ENCODE results near the gene DLGAP1. TPM values are rescaled to one million over a fixed set of nuclear protein-coding genes. Genes with fewer than 3 reads are reported as not detected.
A peak's percentile ranks its signal among the peaks of the same experiment; 100 is the strongest.

The DLGAP1 gene
- total and polyA plus RNA-seq, 2 experiments from 2014 or later = 17.0 to 48.5 TPM

GRCh38 chr18:4203568-4204437, 251.3 kb downstream of the DLGAP1 start:
- no peak for TF ChIP-seq ETS1 (IDR thresholded peaks at IDR 0.05)
- no peak for TF ChIP-seq ZNF114 (CRISPR knock-in tag; IDR thresholded peaks at IDR 0.05)
- no peak for TF ChIP-seq CREB1 (CRISPR knock-in tag; IDR thresholded peaks at IDR 0.05; ENCODE audit: low read depth)
- TF ChIP-seq NANOG (IDR thresholded peaks at IDR 0.05; ENCODE audit: borderline replicate concordance) = no peak
- TF ChIP-seq CTCF (conservative IDR thresholded peaks at IDR 0.05; ENCODE audit: low read depth in 2 of 2) = no peak
- Mint-ChIP-seq H3K4me3 (no peak overlapping the region), H3K36me3 (ENCODE audit: low read depth) (no peaks in the 10 kb centered on the region), H3K9me3 (no peaks in the 10 kb centered on the region), H3K4me1 (peaks cover 26% of the 10 kb centered on the region), H3K27me3 (ENCODE audit: insufficient read depth, low read depth, poor library complexity) (peaks cover 2% of the 10 kb centered on the region), H3K27ac (peak overlapping the region; percentile 51; the same call in 1 of the 2 replicates)
- Histone ChIP-seq H3K36me3 (ENCODE audit: insufficient read depth) (no peaks in the 10 kb centered on the region), H3K79me2 (replicated peaks; ENCODE audit: insufficient read depth) (0 out of 2 replicates have a peak, but pooled peaks cover 3% of the 10 kb centered on the region), H3K4me1 (ENCODE audit: insufficient read depth) (peaks cover 16% of the 10 kb centered on the region), H3F3A (replicated peaks; ENCODE audit: low read depth) (no peaks in the 10 kb centered on the region), H4K20me1 (replicated peaks; ENCODE audit: insufficient read depth) (no peaks in the 10 kb centered on the region), H3K4me3 (no peak overlapping the region), H3K27me3 (ENCODE audit: insufficient read depth) (no peaks in the 10 kb centered on the region), H3K9me2 (ENCODE audit: insufficient read depth) (0 out of 2 replicates have a peak, but pooled peaks cover 4% of the 10 kb centered on the region), H3K27ac (ENCODE audit: low read depth) (no peak overlapping the region), H2AFZ (no peak overlapping the region), H3K4me2 (no peak overlapping the region)
- DNase-seq (ENCODE audit: low spot score) = no peak
- ATAC-seq = no peak

- Histone ChIP-seq H3K27ac (ENCODE audit: low read depth) (no peak overlapping the region), H3K27me3 (ENCODE audit: insufficient read depth) (no peaks in the 10 kb centered on the region), H3K79me2 (replicated peaks; ENCODE audit: insufficient read depth) (no peaks in the 10 kb centered on the region), H3K9me2 (ENCODE audit: insufficient read depth) (no peaks in the 10 kb centered on the region), H3K4me2 (no peak overlapping the region), H3K4me1 (ENCODE audit: insufficient read depth) (peaks cover 12% of the 10 kb centered on the region), H3F3A (replicated peaks; ENCODE audit: low read depth) (no peaks in the 10 kb centered on the region), H2AFZ (no peak overlapping the region), H3K36me3 (ENCODE audit: insufficient read depth) (no peaks in the 10 kb centered on the region), H4K20me1 (replicated peaks; ENCODE audit: insufficient read depth) (no peaks in the 10 kb centered on the region), H3K4me3 (no peak overlapping the region)
- DNase-seq (ENCODE audit: low spot score) = no peak
- Mint-ChIP-seq H3K36me3 (ENCODE audit: low read depth) (no peaks in the 10 kb centered on the region), H3K4me1 (peaks cover 13% of the 10 kb centered on the region), H3K4me3 (no peak overlapping the region), H3K9me3 (no peaks in the 10 kb centered on the region), H3K27me3 (ENCODE audit: insufficient read depth, low read depth, poor library complexity) (peaks cover 2% of the 10 kb centered on the region), H3K27ac (no peak overlapping the region)
- no peak for TF ChIP-seq EZH2 (IDR thresholded peaks at IDR 0.05; ENCODE audit: low read depth, unreplicated experiment)
- TF ChIP-seq CTCF (conservative IDR thresholded peaks at IDR 0.05; ENCODE audit: low read depth in 2 of 2) = no peak
- TF ChIP-seq POLR2AphosphoS5 (IDR thresholded peaks at IDR 0.05; ENCODE audit: low read depth) = no peak
- TF ChIP-seq JUNB (IDR thresholded peaks at IDR 0.05; ENCODE audit: unreplicated experiment) = no peak
- no peak for TF ChIP-seq NANOG (IDR thresholded peaks at IDR 0.05; ENCODE audit: borderline replicate concordance)
- no peak for TF ChIP-seq ZNF331 (CRISPR knock-in tag; IDR thresholded peaks at IDR 0.05; ENCODE audit: low read depth)
- no peak for TF ChIP-seq REST (IDR thresholded peaks at IDR 0.05; ENCODE audit: unreplicated experiment)
- TF ChIP-seq STAT1 (IDR thresholded peaks at IDR 0.05; ENCODE audit: unreplicated experiment) = no peak
- ATAC-seq = no peak
Observed at GRCh38 chr18:4200399-4200798, 254.7 kb downstream of the DLGAP1 start.

Data from GM23338 (cell line).